ENCODE measurements around the gene SERPINC1.
A peak's percentile ranks its signal among the peaks of the same experiment; 100 is the strongest.

Gene SERPINC1

DNA sequence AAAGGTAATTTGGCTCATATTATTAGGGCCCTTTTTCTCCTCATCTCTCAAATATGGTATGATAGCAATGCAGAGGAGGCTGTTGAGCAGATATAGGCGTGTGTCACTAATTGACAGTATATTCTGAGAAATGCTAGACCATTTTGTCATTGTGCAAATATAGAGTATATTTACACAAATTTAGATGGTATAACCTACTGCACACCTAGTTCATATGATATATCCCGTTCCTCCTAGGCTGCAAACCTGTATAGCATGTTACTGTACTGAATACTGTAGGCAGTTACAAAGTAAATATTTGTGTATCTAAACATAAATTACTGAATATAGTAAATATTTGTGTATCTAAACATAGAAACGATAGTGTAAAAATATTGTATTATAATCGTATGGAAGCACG is 40.4 kb downstream of the SERPINC1 start:
- H2AFZ ChIP-seq (ENCODE audit: low read length): no peak overlapping the region
- H3F3A ChIP-seq (ENCODE audit: insufficient read depth, low read length): no peaks in the 10 kb centered on the region
- peaks cover under 1% of the 10 kb centered on the region for H3K4me1 ChIP-seq (ENCODE audit: insufficient read depth, low read length, severe bottlenecking)
- no peaks in the 10 kb centered on the region for H3K27me3 ChIP-seq (ENCODE audit: insufficient read depth, low read length)
- no peak overlapping the region for H3K4me2 ChIP-seq (ENCODE audit: low read length)
- H3K9me2 ChIP-seq (ENCODE audit: low read depth, low read length): no peaks in the 10 kb centered on the region
- no peak overlapping the region for H3K27ac ChIP-seq (ENCODE audit: low read depth, low read length, poor library complexity, severe bottlenecking)
- TF ChIP-seq EZH2 (IDR thresholded peaks at IDR 0.05; ENCODE audit: borderline replicate concordance, low read length): no peak
- TF ChIP-seq, protein P1, sequence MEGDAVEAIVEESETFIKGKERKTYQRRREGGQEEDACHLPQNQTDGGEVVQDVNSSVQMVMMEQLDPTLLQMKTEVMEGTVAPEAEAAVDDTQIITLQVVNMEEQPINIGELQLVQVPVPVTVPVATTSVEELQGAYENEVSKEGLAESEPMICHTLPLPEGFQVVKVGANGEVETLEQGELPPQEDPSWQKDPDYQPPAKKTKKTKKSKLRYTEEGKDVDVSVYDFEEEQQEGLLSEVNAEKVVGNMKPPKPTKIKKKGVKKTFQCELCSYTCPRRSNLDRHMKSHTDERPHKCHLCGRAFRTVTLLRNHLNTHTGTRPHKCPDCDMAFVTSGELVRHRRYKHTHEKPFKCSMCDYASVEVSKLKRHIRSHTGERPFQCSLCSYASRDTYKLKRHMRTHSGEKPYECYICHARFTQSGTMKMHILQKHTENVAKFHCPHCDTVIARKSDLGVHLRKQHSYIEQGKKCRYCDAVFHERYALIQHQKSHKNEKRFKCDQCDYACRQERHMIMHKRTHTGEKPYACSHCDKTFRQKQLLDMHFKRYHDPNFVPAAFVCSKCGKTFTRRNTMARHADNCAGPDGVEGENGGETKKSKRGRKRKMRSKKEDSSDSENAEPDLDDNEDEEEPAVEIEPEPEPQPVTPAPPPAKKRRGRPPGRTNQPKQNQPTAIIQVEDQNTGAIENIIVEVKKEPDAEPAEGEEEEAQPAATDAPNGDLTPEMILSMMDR (IDR thresholded peaks at IDR 0.05; ENCODE audit: low read length): no peak
- no peak overlapping the region for H3K4me3 ChIP-seq (ENCODE audit: low read depth, low read length, poor library complexity, severe bottlenecking)
- no peak overlapping the region for H3K9ac ChIP-seq (ENCODE audit: low read length)
- peaks cover 31% of the 10 kb centered on the region for H3K36me3 ChIP-seq (ENCODE audit: insufficient read depth, low read length)
- H3K9me3 ChIP-seq (ENCODE audit: low read length): no peaks in the 10 kb centered on the region
- H4K20me1 ChIP-seq (ENCODE audit: insufficient read depth, low read length): no peaks in the 10 kb centered on the region
- no peaks in the 10 kb centered on the region for H3K79me2 ChIP-seq (ENCODE audit: insufficient read depth, low read length)

GRCh38 chr1:173871500-173871899 is 45.6 kb downstream of the SERPINC1 start:
- H3K27ac ChIP-seq (ENCODE audit: low read depth, low read length, poor library complexity, severe bottlenecking): peak overlapping the region; percentile 85
- H3K9ac ChIP-seq (ENCODE audit: low read length): no peak overlapping the region
- H3K27me3 ChIP-seq (ENCODE audit: insufficient read depth, low read length): no peaks in the 10 kb centered on the region
- H3K79me2 ChIP-seq (ENCODE audit: insufficient read depth, low read length): peaks cover 12% of the 10 kb centered on the region
- H3K4me2 ChIP-seq (ENCODE audit: low read length): peak overlapping the region; percentile 97
- H3K9me2 ChIP-seq (ENCODE audit: low read depth, low read length): no peaks in the 10 kb centered on the region
- peaks cover 30% of the 10 kb centered on the region for H3K36me3 ChIP-seq (ENCODE audit: insufficient read depth, low read length)
- peak overlapping the region; percentile 90 for H3K4me3 ChIP-seq (ENCODE audit: low read depth, low read length, poor library complexity, severe bottlenecking)
- H3F3A ChIP-seq (ENCODE audit: insufficient read depth, low read length): 0 out of 2 replicates have a peak, but pooled peaks cover 7% of the 10 kb centered on the region
- no peak overlapping the region for H2AFZ ChIP-seq (ENCODE audit: low read length)
- TF ChIP-seq, protein P1 (IDR thresholded peaks at IDR 0.05; ENCODE audit: low read length): no peak
- no peak for TF ChIP-seq EZH2 (IDR thresholded peaks at IDR 0.05; ENCODE audit: borderline replicate concordance, low read length)
- H3K9me3 ChIP-seq (ENCODE audit: low read length): no peaks in the 10 kb centered on the region
- peaks cover 36% of the 10 kb centered on the region for H3K4me1 ChIP-seq (ENCODE audit: insufficient read depth, low read length, severe bottlenecking)
- no peaks in the 10 kb centered on the region for H4K20me1 ChIP-seq (ENCODE audit: insufficient read depth, low read length)

DNA sequence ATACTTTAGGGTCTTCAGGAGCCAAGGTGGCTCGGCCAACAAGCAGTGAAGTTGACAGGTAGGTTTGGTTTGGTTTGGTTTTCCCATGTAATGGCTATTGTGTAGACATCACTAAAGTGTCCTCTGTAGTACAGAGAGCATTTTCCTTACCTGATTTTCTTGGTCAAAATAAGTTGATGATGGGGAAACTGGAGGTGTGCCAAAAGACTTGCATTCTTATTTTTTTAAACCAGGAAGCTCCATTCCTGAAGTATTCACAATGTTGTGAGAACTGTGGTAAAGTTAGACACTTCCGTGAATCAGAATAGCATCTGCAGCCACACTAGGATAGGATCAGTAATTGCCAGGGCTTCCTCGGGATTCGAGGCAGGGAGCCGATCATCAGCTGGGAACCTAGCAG is 46.0 kb downstream of the SERPINC1 start:
- Histone ChIP-seq H3K9me2 (ENCODE audit: low read depth, low read length) (no peaks in the 10 kb centered on the region), H4K20me1 (ENCODE audit: insufficient read depth, low read length) (no peaks in the 10 kb centered on the region), H3K27ac (ENCODE audit: low read depth, low read length, poor library complexity, severe bottlenecking) (peak overlapping the region; percentile 85), H3F3A (ENCODE audit: insufficient read depth, low read length) (peaks cover 10% of the 10 kb centered on the region; the same call in 1 of the 2 replicates), H3K4me1 (ENCODE audit: insufficient read depth, low read length, severe bottlenecking) (peaks cover 40% of the 10 kb centered on the region), H3K4me3 (ENCODE audit: low read depth, low read length, poor library complexity, severe bottlenecking) (peak overlapping the region; percentile 90), H3K79me2 (ENCODE audit: insufficient read depth, low read length) (peaks cover 16% of the 10 kb centered on the region), H3K9ac (ENCODE audit: low read length) (no peak overlapping the region; the same call in 1 of the 2 replicates), H2AFZ (ENCODE audit: low read length) (no peak overlapping the region), H3K27me3 (ENCODE audit: insufficient read depth, low read length) (no peaks in the 10 kb centered on the region), H3K4me2 (ENCODE audit: low read length) (peak overlapping the region; percentile 97), H3K9me3 (ENCODE audit: low read length) (no peaks in the 10 kb centered on the region), H3K36me3 (ENCODE audit: insufficient read depth, low read length) (peaks cover 30% of the 10 kb centered on the region)
- TF ChIP-seq, protein P1 (IDR thresholded peaks at IDR 0.05; ENCODE audit: low read length): no peak; the same call in 1 of the 2 replicates
- TF ChIP-seq EZH2 (IDR thresholded peaks at IDR 0.05; ENCODE audit: borderline replicate concordance, low read length): no peak

Data from OCI-LY1 (cell line).